ENCODE results near the gene TUG1. TPM values are rescaled to one million over a fixed set of nuclear protein-coding genes. Genes with fewer than 3 reads are reported as not detected.
A peak's percentile ranks its signal among the peaks of the same experiment; 100 is the strongest.

The TUG1 gene
- total RNA-seq (2014; rRNA removed): 35.1 and 44.1 TPM in 2 replicates
- Bru-seq, nascent RNA: percentile 96 among the genes with signal in this experiment
- BruChase-seq, experiment 1, labeled RNA remaining after a 6-hour chase: percentile 99 among the genes with signal in this experiment
- BruChase-seq, experiment 2, labeled RNA remaining after a 2-hour chase: percentile 99 among the genes with signal in this experiment
- long read RNA-seq, full-length matches to known transcripts: 56 of 97 reads
- long read RNA-seq, partial matches to known transcripts: 17 of 97 reads
- long read RNA-seq, other reads (novel, unspliced or antisense): 24 of 97 reads

DNA sequence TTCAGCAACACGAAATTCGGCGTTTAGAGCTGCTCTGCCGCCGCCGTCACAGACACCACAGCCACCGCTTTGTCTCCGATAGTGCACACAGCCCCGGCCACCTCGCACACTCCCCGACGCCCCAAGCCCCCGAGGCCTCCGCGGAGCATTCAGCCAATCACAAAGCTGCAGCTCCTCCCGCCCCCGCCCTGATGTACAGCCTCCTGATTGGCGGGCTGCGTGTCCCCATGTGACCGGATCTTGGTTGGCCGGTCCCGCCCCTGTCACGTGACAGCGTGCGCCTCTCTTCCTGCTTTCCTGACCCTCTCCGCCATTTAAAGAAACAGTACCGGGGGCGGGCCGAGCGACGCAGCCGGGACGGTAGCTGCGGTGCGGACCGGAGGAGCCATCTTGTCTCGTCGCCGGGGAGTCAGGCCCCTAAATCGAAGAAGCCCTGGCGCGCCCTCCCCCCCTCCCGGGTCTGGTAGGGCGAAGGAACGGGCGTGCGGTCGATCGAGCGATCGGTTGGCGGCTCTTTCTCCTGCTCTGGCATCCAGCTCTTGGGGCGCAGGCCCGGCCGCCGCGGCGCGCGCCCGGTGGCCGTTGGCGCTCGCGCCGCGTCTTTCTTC is at the start of gene TUG1:
Gene TUG1 (plus strand): TSS at position 342 of the 608 bp plus-strand sequence.
- no peaks in the 10 kb centered on the region for H3K27me3 ChIP-seq (ENCODE audit: low read length)
- no peaks in the 10 kb centered on the region for H3K9me2 ChIP-seq (replicated peaks; ENCODE audit: low read length)
- no TSS peak for BruUV-seq (replicated peaks)
- peak; percentile 91 for ATAC-seq
- H3K9ac ChIP-seq (ENCODE audit: low read length): peak within 1 kb of the TSS; percentile 93
- H2AFZ ChIP-seq (ENCODE audit: low read length): peak within 1 kb of the TSS; percentile 73
- intact Hi-C loops (cut with micrococcal nuclease): loop anchor here (2.0 kb wide), 1 partner anchor 114 kb away; no protein-coding TSS in a partner anchor
- no peaks in the 10 kb centered on the region for H3F3A ChIP-seq (ENCODE audit: low read length, unreplicated experiment)
- no peak for TF ChIP-seq EZH2phosphoT487 (IDR thresholded peaks at IDR 0.05; ENCODE audit: borderline replicate concordance, low read length)
- DNase-seq: peak; percentile 91
- peaks cover 36% of the 10 kb centered on the region for H3K36me3 ChIP-seq (ENCODE audit: low read depth, low read length)
- ChIA-PET CTCF (interaction anchor here (1.4 kb wide), 1 partner anchor 112 kb away, joined by 9 read pairs; the partner anchor contains the start of gene SMTN), POLR2A (ENCODE audit: unreplicated experiment) (interaction anchor here (0.6 to 1.4 kb wide), 5 partner anchors 24 to 179 kb away, joined by 3 to 8 read pairs (median 4); partner anchors contain the start of genes SELENOM and SMTN)
- H3K4me1 ChIP-seq (ENCODE audit: insufficient read depth, low read length): peaks cover 34% of the 10 kb centered on the region
- peaks cover 85% of the 10 kb centered on the region for H3K79me2 ChIP-seq (ENCODE audit: low read length)
- no peaks in the 10 kb centered on the region for H3K9me3 ChIP-seq (ENCODE audit: low read length)
- peaks cover 30% of the 10 kb centered on the region for H4K20me1 ChIP-seq (ENCODE audit: low read length)
- peak within 1 kb of the TSS; percentile 98 for H3K4me2 ChIP-seq (ENCODE audit: low read length)
- peak within 1 kb of the TSS; percentile 94 for H3K4me3 ChIP-seq (ENCODE audit: low read length)
- peak within 1 kb of the TSS; percentile 63 for H3K27ac ChIP-seq (ENCODE audit: low read length)

DNA sequence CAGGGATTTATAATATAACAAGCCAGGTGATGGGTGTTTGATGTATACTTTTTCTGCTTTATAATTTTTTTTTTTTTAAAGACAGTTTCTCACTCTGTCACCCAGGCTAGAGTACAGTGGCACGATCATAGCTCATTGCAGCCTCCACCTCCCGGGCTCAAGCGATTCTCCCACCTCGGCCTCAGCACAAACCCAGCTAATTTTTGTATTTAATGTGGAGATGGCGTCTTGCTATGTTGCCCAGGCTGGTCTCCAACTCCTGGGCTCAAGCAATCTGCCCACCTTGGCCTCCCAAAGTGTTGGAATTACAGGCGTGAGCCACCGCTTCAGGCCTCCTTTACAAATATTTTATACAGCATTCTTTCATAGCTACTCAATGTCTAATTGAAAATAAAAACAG is 49.1 kb upstream of the TUG1 start:
- H3K4me2 ChIP-seq (ENCODE audit: low read length): no peak overlapping the region
- no peaks in the 10 kb centered on the region for H3K36me3 ChIP-seq (ENCODE audit: low read depth, low read length)
- H2AFZ ChIP-seq (ENCODE audit: low read length): no peak overlapping the region
- ATAC-seq (no peak), DNase-seq (no peak)
- BruUV-seq (replicated peaks): no TSS peak
- H3K4me3 ChIP-seq (ENCODE audit: low read length): no peak overlapping the region
- no peaks in the 10 kb centered on the region for H3K9me3 ChIP-seq (ENCODE audit: low read length)
- no peaks in the 10 kb centered on the region for H3K9me2 ChIP-seq (replicated peaks; ENCODE audit: low read length)
- TF ChIP-seq, protein P1, sequence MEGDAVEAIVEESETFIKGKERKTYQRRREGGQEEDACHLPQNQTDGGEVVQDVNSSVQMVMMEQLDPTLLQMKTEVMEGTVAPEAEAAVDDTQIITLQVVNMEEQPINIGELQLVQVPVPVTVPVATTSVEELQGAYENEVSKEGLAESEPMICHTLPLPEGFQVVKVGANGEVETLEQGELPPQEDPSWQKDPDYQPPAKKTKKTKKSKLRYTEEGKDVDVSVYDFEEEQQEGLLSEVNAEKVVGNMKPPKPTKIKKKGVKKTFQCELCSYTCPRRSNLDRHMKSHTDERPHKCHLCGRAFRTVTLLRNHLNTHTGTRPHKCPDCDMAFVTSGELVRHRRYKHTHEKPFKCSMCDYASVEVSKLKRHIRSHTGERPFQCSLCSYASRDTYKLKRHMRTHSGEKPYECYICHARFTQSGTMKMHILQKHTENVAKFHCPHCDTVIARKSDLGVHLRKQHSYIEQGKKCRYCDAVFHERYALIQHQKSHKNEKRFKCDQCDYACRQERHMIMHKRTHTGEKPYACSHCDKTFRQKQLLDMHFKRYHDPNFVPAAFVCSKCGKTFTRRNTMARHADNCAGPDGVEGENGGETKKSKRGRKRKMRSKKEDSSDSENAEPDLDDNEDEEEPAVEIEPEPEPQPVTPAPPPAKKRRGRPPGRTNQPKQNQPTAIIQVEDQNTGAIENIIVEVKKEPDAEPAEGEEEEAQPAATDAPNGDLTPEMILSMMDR (conservative IDR thresholded peaks at IDR 0.05; ENCODE audit: low read depth, low read length): no peak
- no peak for TF ChIP-seq EZH2phosphoT487 (IDR thresholded peaks at IDR 0.05; ENCODE audit: borderline replicate concordance, low read length)
- no peak for TF ChIP-seq EZH2 (IDR thresholded peaks at IDR 0.05; ENCODE audit: low read length, unreplicated experiment)
- intact Hi-C loops (cut with micrococcal nuclease): loop anchor here (1.0 to 10.0 kb wide), 3 partner anchors 75 to 286 kb away; no protein-coding TSS in a partner anchor
- POLR2A ChIA-PET (ENCODE audit: unreplicated experiment): no interaction called here
- no peak overlapping the region for H3K27ac ChIP-seq (ENCODE audit: low read length)
- no peaks in the 10 kb centered on the region for H3K79me2 ChIP-seq (ENCODE audit: low read length)
- no peaks in the 10 kb centered on the region for H3K27me3 ChIP-seq (ENCODE audit: low read length)
- H4K20me1 ChIP-seq (ENCODE audit: low read length): no peaks in the 10 kb centered on the region
- no peaks in the 10 kb centered on the region for H3K4me1 ChIP-seq (ENCODE audit: insufficient read depth, low read length)
- no peaks in the 10 kb centered on the region for H3F3A ChIP-seq (ENCODE audit: low read length, unreplicated experiment)
- H3K9ac ChIP-seq (ENCODE audit: low read length): no peak overlapping the region
- CTCF ChIA-PET: interaction anchor here (0.6 to 0.8 kb wide), 4 partner anchors 127 to 763 kb away, joined by 3 to 4 read pairs (median 4); no protein-coding TSS in a partner anchor

DNA sequence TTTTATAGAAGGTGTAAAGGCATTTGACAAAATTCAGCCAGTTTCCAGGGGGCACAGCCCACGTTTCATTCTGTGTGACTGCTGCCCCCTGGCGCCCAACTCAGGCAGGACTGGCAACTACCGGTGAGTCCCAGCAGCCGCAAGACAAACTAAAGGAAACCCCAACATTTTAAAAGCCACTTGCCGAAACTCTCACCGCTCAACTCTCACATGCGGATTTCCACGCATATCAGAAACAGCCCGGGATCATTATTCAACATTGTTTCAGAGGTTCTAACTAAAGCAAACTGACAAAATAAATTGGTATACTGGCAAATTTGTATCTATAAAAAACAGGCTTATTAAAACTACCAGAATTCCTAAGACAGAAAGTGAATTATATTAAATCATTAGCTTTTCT is 48.7 kb upstream of the TUG1 start:
- no peaks in the 10 kb centered on the region for H3K79me2 ChIP-seq (ENCODE audit: low read length)
- no peaks in the 10 kb centered on the region for H3F3A ChIP-seq (ENCODE audit: low read length, unreplicated experiment)
- no peak overlapping the region for H3K27ac ChIP-seq (ENCODE audit: low read length)
- ChIA-PET CTCF (interaction anchor here (0.6 to 1.2 kb wide), 6 partner anchors 127 to 764 kb away, joined by 3 to 11 read pairs (median 4); no protein-coding TSS in a partner anchor), POLR2A (ENCODE audit: unreplicated experiment) (no interaction called here)
- ATAC-seq: peak; percentile 70
- no peaks in the 10 kb centered on the region for H4K20me1 ChIP-seq (ENCODE audit: low read length)
- peak overlapping the region; percentile 49; the same call in 1 of the 2 replicates for H3K4me2 ChIP-seq (ENCODE audit: low read length)
- H3K4me1 ChIP-seq (ENCODE audit: insufficient read depth, low read length): no peaks in the 10 kb centered on the region
- intact Hi-C loops (cut with micrococcal nuclease): loop anchor here (1.0 kb wide), 2 partner anchors 157 to 286 kb away; no protein-coding TSS in a partner anchor
- no peak for TF ChIP-seq EZH2phosphoT487 (IDR thresholded peaks at IDR 0.05; ENCODE audit: borderline replicate concordance, low read length)
- TF ChIP-seq, protein P1 (conservative IDR thresholded peaks at IDR 0.05; ENCODE audit: low read depth, low read length): peak; percentile 82
- TF ChIP-seq EZH2 (IDR thresholded peaks at IDR 0.05; ENCODE audit: low read length, unreplicated experiment): no peak
- peak overlapping the region; percentile 48; the same call in 1 of the 2 replicates for H3K9ac ChIP-seq (ENCODE audit: low read length)
- no peaks in the 10 kb centered on the region for H3K9me3 ChIP-seq (ENCODE audit: low read length)
- no peaks in the 10 kb centered on the region for H3K36me3 ChIP-seq (ENCODE audit: low read depth, low read length)
- no peaks in the 10 kb centered on the region for H3K9me2 ChIP-seq (replicated peaks; ENCODE audit: low read length)
- peak; percentile 70 for DNase-seq
- H3K4me3 ChIP-seq (ENCODE audit: low read length): no peak overlapping the region
- no peaks in the 10 kb centered on the region for H3K27me3 ChIP-seq (ENCODE audit: low read length)
- BruUV-seq (replicated peaks): no TSS peak
- peak overlapping the region; percentile 61; the same call in 1 of the 2 replicates for H2AFZ ChIP-seq (ENCODE audit: low read length)

Data from PC-3 (cell line).